HG03280 (cell line): ENCODE results near the gene LARP1B.
"Not testable (repeated sequence)": the region's sequence is repeated elsewhere in the genome, so short reads cannot be mapped to it uniquely, and the experiment has no call there.

ENCODE experiments used
- ATAC-seq: cut with Tn5 transposase; IDR thresholded peaks from one replicate; pipeline ENCODE4 v1.9.1; 2021; ENCODE audit warnings: mild to moderate bottlenecking, moderate library complexity; ENCODE audit not compliant: unreplicated experiment

Gene LARP1B

DNA sequence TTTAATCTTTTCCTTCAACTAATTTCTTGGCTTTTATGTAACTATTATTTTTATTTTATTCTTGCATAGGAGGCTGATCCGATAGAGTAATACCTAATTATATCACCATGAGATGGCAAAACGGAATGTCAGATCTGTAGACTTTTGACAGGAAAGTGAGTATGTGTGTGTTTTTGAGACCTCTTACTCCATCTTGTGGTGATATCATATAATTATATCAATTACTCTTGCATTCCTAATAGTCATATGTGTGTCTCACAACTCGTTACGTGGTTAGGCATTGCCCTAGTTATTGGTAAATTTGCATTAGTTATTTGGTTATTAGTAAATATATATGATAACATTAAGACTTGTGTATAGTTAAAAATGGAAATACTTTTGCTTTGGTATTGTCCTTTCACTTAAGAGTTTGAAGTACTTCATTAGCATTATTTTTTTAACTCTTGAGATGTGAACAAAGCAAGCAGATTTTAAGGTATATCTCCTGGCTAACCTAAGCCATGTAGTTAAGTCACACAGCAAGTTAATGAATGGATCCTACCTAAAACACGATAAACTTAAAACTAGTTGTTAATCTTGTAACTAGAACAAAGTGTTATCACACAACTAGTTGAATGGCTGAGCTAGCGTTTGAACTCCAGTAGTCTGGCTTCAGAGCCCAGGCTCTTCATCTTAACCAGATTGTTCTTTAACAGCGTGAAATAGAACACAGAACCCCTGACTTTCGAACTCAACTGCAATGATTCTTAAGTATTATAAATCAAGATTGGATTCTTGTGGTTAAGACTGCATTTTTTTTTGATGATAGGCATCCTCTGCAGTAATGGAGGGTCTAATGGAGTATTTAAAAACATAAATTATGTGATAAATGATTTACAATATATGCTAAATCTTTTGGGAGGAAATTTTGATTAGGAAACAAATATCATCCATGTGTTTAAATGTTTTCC is 159.4 kb downstream of the LARP1B start:
- no peak for ATAC-seq

DNA sequence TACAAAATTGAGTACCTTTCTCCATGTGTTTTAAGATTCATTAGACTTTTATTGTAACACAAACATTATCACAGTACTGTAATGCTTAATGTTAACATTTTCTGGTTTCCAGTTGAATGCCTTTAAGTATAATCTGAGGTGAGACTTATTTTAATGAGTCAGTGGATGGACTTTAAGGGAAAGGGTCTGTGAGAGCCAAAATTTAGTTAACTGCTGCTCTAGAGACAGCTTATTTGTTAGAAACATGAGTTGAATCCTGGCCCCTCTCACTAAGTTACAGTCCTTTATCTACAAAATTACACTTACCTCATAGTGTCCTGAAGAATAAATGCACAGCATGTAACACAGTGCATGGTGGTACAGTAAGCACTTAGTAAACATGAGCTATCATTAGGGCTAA is 160.5 kb downstream of the LARP1B start:
- ATAC-seq, result no peak

DNA sequence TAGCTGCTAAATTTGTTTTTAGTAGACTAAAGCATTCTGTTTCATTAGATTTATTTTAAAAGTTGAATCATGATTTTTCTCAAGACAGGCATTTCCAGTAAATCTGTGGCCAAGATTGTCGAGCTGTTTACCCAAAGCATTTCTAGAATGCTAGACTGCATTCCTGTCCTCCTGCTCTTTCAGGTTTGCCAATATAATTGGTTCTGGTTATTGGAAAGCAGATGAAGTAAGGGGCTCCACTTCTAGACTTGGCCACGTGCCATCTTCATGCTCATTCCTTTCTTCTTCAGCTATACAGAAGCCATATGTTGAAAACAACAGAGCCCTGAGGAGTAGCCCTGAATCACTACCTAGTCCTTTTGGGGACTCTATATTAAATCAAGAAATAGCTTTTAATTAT is 164.0 kb downstream of the LARP1B start:
- no peak for ATAC-seq

GRCh38 chr4:128227991-128228571 is 167.0 kb downstream of the LARP1B start:
- ATAC-seq, result no peak

DNA sequence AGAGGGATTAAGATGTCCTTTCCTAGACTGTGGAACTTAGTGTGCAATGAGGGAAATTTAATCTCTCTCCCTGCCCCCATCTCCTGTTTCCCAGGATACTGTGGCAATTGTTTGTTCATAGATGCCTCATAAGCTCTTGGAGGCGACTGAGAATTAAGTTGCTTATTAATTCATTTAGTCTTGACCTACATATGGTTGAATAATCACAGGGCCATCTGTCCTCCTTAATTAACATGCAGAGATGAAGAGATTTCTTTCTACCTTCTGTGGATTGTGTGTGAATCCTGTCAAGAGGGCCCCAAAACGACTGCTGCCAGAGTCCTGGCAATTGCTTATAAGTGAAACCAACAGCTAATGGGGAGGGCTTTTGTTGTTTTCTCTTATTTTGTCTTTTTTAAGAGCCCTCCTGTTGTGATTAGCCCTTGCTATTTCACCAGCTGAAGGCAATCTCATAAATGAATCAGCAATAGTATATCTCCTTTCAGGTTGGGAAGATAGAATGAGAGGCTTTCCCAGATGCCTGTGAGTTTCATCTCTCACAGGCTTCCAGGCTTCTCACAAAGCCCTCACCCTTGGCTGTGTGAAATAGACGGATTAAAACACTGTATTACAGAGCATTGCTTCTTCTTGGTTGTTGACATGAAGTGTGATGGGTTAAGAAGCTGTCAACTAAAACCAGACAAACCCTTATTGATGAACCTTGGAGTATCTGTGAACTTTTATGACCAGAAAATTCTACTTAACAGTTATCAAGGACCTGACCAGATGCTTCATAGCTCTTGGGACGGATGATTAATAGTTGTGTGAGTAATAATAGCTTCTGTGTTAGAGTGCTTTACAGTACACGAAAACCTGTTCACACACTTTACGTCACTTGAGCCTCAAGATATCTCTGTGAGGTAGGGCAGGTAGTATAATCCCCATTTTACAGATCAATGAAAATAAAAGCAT is 168.0 kb downstream of the LARP1B start:
- no peak for ATAC-seq

DNA sequence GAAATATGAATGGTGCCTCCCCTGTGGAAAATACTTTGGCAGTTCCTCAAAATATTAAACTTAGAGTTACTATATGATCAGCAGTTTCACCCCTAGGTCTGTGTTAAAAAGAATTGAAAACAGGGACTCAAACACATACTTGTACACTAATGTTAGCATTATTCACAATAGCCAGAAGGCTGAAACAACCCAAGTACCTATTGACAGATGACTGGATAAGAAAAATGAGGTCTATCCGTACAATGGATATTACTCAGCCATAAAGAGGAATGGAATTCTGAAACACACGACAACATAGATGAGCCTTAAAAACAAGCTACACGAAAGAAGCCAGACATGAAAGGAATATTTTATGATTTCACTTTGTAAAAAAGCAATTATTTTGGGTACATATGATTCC is 171.6 kb downstream of the LARP1B start:
- no peak for ATAC-seq

DNA sequence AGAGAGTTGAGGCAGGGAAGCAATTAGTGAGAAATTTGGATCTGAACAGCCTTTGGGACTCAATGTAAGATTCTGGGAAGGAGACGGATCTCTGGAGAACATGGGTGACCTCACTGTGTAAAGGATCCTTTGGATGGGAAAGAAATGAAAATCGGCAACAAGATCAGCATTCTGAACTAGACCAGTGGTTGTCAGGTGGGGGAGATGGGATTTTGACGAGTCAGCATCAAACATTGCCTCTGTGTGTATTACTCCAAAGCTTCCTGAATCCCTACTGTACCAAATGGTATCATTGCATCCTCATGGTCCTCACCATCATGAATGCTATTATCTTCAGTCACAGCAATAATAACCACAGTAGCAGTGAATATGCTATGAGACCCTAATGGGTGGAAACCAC is 173.7 kb downstream of the LARP1B start:
- ATAC-seq, result no peak

DNA sequence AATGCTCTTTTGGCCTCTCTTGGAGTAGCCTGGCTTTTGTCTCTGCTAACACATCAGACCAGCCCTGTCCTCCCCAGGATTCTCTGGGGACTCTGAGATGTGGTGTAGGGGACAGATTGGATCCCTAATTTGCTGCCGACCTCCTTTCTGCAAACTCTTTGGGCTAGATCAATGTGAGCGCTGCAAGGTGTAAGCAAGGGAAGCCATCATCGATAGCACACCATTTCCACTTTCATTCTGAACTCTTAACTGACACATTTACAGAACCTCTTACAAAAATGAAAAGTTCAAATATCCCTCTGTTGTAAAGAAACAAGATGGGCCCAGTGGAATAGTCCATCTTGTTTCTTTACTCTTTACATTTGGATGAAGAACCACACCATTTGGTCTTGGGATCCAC is 179.9 kb downstream of the LARP1B start:
- peak; percentile 56 for ATAC-seq

- ATAC-seq, result peak; percentile 56
Measured at GRCh38 chr4:128241425-128241913, 180.4 kb downstream of the LARP1B start.

- no peak for ATAC-seq
Measured at GRCh38 chr4:128241981-128242380, 180.9 kb downstream of the LARP1B start.

DNA sequence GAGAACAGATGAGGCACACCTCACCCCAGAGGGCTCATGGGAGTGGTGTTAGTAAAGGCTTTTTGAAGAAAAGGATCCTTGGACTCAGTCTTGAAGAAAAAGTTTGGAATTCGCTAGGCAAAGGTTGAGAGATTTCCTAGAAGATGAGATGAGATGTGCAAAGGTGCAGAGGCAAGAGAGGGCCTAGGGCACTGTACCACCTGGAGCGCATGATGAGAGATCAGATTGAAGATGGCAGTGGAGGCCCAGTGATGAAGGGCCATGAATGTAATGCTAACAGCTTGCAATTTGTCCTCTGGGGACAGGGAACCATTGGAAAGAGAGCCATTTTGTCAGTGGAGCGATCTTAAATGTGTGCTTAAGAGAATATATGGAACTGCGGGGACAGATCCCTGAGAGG is 181.5 kb downstream of the LARP1B start:
- no peak for ATAC-seq

- no peak for ATAC-seq
Measured at GRCh38 chr4:128244379-128244778, 183.3 kb downstream of the LARP1B start.

DNA sequence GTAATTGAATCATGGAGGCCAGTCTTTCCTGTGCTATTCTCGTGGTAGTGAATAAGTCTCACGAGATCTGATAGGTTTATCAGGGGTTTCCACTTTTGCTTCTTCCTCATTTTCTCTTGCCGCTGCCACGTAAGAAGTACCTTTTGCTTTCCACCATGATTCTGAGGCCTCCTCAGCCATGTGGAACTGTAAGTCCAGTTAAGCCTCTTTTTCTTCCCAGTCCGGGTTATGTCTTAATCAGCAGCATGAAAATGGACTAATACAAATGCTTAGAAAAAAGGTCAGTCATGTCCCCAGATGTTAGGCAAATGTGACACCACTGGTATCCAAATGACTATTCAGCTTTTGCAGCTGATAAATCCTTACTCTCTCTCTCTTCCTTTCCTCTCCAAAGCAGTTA is 184.3 kb downstream of the LARP1B start:
- ATAC-seq, result not testable (repeated sequence)

- ATAC-seq, result no peak
Measured at GRCh38 chr4:128247906-128248305, 186.8 kb downstream of the LARP1B start.

- no peak for ATAC-seq
Measured at GRCh38 chr4:128249787-128250668, 188.9 kb downstream of the LARP1B start.

DNA sequence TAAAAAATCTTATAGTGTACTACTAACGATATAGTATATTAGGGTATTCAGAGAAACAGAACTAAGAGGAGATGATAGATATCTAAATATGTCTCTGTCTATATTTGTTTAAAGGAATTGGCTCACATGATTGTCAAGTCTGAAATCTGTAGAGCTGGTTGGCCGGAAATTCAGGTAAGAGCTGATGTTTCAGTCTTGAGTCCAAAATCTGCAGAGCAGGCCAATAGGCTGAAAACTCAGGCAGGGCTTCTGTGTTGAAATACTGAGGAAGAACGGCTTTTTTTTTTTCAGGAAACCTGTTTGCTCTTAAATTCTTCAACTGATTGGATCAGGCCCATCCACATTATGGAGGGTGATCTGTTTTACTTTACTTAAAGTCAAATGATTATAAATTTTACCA is 194.8 kb downstream of the LARP1B start:
- no peak for ATAC-seq

DNA sequence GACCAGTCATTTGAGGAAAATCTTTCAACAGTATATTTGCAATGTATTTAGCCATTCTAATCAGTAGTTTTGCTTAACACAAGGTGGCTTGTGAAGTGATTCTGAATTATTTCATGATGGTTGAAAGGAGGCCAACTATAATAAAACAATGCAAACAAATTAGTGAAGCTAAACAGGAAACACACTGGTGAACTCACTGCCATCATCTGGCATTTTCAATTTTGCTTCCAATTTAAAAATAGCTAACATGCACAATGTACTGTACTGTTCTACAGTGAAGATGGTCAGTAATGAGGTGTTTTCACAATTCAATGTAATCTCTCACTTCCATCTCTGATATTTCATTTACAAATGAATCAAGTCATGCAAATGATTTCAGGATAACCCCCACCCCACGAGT is 195.4 kb downstream of the LARP1B start:
- no peak for ATAC-seq

GRCh38 chr4:128258166-128258565 is 197.1 kb downstream of the LARP1B start:
- ATAC-seq, result not testable (repeated sequence)

DNA sequence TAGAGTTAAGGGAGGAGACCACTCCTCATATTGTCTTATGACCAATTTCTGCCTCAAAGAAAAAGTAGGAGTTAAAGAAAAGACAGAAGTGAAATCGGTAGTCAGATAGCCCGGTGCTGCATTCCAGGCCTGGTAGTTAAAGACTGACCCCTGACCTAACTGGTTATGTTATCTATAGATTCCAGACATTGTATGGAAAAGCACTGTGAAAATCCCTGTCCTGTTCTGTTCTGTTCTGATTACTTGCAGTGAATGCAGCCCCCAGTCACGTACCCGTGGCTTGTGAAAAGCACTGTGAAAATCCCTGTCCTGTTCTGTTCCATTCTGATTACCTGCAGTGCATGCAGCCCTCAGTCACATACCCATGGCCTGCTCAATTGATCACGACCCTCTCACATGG is 198.8 kb downstream of the LARP1B start:
- ATAC-seq, result not testable (repeated sequence)
